Fibroblast of lung (primary cell): ENCODE data around the gene WDR53. TPM values are rescaled to one million over a fixed set of nuclear protein-coding genes. Genes with fewer than 3 reads are reported as not detected.
"Not testable (repeated sequence)": the region's sequence is repeated elsewhere in the genome, so short reads cannot be mapped to it uniquely, and the experiment has no call there.

Experiments
- DNase-seq, 2 donors: peaks; one replicate each; pipeline versions ENCODE4 v3.0.0 to v3.0.0-alpha.2; 2010; ENCODE audit warnings: low read depth in 2 of 2
- H2AFZ ChIP-seq: 2 replicates; pipeline ENCODE4 v1.5.1; 2012; ENCODE audit warnings: low read length, control low read depth, inconsistent platforms
- H3K27ac ChIP-seq: 2 replicates; pipeline ENCODE4 v1.5.1; 2011; ENCODE audit warnings: low read length, control low read depth; ENCODE audit not compliant: insufficient read depth
- H3K27me3 ChIP-seq: 2 replicates; pipeline ENCODE4 v1.5.1; 2011; ENCODE audit warnings: mild to moderate bottlenecking, low read length; ENCODE audit not compliant: control insufficient read depth, insufficient read depth
- H3K36me3 ChIP-seq: 2 replicates; pipeline ENCODE4 v1.5.1; 2011; ENCODE audit warnings: low read length; ENCODE audit not compliant: control insufficient read depth, insufficient read depth
- H3K4me1 ChIP-seq: 2 replicates; pipeline ENCODE4 v1.5.1; 2011; ENCODE audit warnings: low read length; ENCODE audit not compliant: control insufficient read depth, insufficient read depth; ENCODE audit errors: extremely low read depth
- H3K4me2 ChIP-seq: 2 replicates; pipeline ENCODE4 v1.5.1; 2011; ENCODE audit warnings: low read length, control low read depth; ENCODE audit not compliant: insufficient read depth; ENCODE audit errors: extremely low read depth
- H3K4me3 ChIP-seq, 4 experiments: fragments of 200-600 bp in 1 of 4; sonication (generic) in 1 of 4; replicated peaks in 1 of 4; 2 replicates each; pipeline ENCODE4 v1.5.1; 2011 to 2016; ENCODE audit warnings: low read length in 4 of 4, low read depth in 3 of 4, mild to moderate bottlenecking in 3 of 4, control low read depth in 2 of 4, inconsistent platforms in 1 of 4, mixed read lengths in 1 of 4; ENCODE audit not compliant: insufficient read depth in 1 of 4; ENCODE audit errors: control extremely low read depth in 1 of 4
- H3K79me2 ChIP-seq: 2 replicates; pipeline ENCODE4 v1.5.1; 2012; ENCODE audit warnings: mild to moderate bottlenecking, low read length, inconsistent platforms; ENCODE audit not compliant: control insufficient read depth, insufficient read depth
- H3K9ac ChIP-seq: 2 replicates; pipeline ENCODE4 v1.5.1; 2011; ENCODE audit warnings: mild to moderate bottlenecking, low read length, control low read depth; ENCODE audit not compliant: insufficient read depth
- H3K9me3 ChIP-seq: 2 replicates; pipeline ENCODE4 v1.5.1; 2012; ENCODE audit warnings: low read depth, low read length; ENCODE audit not compliant: control insufficient read depth, insufficient read depth
- H4K20me1 ChIP-seq: 2 replicates; pipeline ENCODE4 v1.5.1; 2011; ENCODE audit warnings: low read length; ENCODE audit not compliant: control insufficient read depth, insufficient read depth; ENCODE audit errors: extremely low read depth
- CTCF ChIP-seq, 2 donors: IDR thresholded peaks in 1 of 2; conservative IDR thresholded peaks in 1 of 2; 1 replicate in 1 of 2; 2 replicates in 1 of 2; pipeline ENCODE4 v1.5.1; 2011 to 2012; ENCODE audit warnings: low read length in 2 of 2, control low read depth in 1 of 2, inconsistent platforms in 1 of 2, low read depth in 1 of 2, mild to moderate bottlenecking in 1 of 2
- EZH2 ChIP-seq: IDR thresholded peaks from 2 replicates; pipeline ENCODE4 v1.5.1; 2012; ENCODE audit warnings: low read length, control low read depth, mild to moderate bottlenecking; ENCODE audit errors: missing control alignments
- polyA minus RNA-seq: library from RNA; depleted of rRNA, polyadenylated mRNA; stranded (reverse); fragments of >200 nt; gene quantifications from 2 replicates; pipeline ENCODE4 v1.2.3, GENCODE V29; 2011; ENCODE audit warnings: low replicate concordance
- polyA plus RNA-seq, 2 donors: library from polyadenylated mRNA; depleted of rRNA in 1 of 2; stranded (reverse) in 1 of 2; unstranded in 1 of 2; fragments of >200 nt; gene quantifications; 2 replicates each; pipeline ENCODE4 v1.2.1, GENCODE V29; 2011 to 2012; ENCODE audit warnings: missing spikeins in 1 of 2
- total RNA-seq: library from RNA; depleted of rRNA; stranded (reverse); fragments of >200 nt; gene quantifications from 2 replicates; pipeline ENCODE4 v1.2.1, GENCODE V29; 2014

The WDR53 gene
- total RNA-seq (8.3 and 9.0 TPM in 2 replicates), polyA plus RNA-seq (8.3 and 9.8 TPM in 2 replicates), polyA minus RNA-seq (4.0 and 8.0 TPM in 2 replicates)
- polyA plus RNA-seq (2012), result 7.3 and 8.2 TPM in 2 replicates

DNA sequence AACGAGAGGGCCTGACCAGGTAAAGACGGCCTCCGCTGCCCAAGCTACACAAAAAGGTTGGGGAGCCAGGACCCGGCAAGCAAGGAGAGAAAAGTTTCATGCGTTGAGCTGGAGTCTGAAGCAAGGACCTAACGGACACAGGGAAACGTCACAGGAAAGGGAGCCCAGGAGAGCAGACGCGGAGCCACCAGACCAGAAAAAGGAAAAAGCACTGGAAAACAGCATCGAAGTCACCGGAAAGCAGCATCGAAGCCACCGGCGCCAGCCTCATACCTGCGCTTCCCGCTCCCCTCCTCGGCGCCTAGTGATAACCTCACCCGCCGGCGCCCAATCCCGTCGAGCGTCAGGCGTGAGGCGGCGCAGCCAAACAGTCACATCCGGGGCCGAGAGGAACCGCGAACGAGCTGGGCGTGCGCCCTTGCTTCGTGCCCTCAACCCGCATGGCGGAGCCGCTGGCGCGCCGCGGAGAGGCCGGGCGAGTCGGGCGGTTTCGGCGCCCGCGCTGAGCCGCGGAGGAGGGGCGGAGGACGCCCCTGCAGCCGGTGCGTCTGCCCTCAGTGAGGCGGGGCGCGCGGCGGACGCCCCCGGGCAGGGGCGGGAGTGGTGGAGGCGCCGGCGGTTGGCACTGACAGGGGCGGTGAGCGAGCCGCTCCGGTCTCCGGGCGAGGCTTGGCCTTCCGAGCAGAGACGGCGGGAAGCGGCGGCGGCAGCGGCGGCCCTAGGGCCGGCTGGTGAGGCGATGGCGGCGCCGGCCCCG lies at the start of gene WDR53, which contains the start of gene FBXO45:
TSS of gene WDR53 (minus strand) at position 309 of the 757 bp plus-strand sequence. CDS start 7,079 bp downstream, outside the sequence.
TSS of gene FBXO45 (plus strand) at position 415 of the 757 bp plus-strand sequence. CDS start at position 740, 325 bp downstream.
- peak within 1 kb of the TSS; percentile 89 for H2AFZ ChIP-seq
- H3K79me2 ChIP-seq, result peaks cover 43% of the 10 kb centered on the region
- H3K27me3 ChIP-seq, result no peaks in the 10 kb centered on the region
- peak within 1 kb of the TSS; percentile 93 for H3K4me2 ChIP-seq
- peaks cover 2% of the 10 kb centered on the region for H3K4me1 ChIP-seq
- H3K9me3 ChIP-seq, result no peaks in the 10 kb centered on the region
- TF ChIP-seq EZH2 (no peak), CTCF (conservative IDR thresholded peaks at IDR 0.05 in 1 of 2, IDR thresholded peaks at IDR 0.05 in 1 of 2; ENCODE audit: low read depth in 1 of 2, low read length in 2 of 2) (no peak)
- DNase-seq, result peak; percentile 92 to 93
- peak within 1 kb of the TSS; percentile 85 to 99 (median 89) for H3K4me3 ChIP-seq
- H3K9ac ChIP-seq, result peak within 1 kb of the TSS; percentile 69
- no peaks in the 10 kb centered on the region for H4K20me1 ChIP-seq
- peak within 1 kb of the TSS; percentile 81 for H3K27ac ChIP-seq
- no peaks in the 10 kb centered on the region for H3K36me3 ChIP-seq

GRCh38 chr3:196617256-196617655 lies 48.9 kb upstream of the WDR53 start:
- Histone ChIP-seq H3K79me2 (no peaks in the 10 kb centered on the region), H3K4me3 (no peak overlapping the region), H4K20me1 (no peaks in the 10 kb centered on the region), H3K27ac (no peak overlapping the region), H3K4me1 (no peaks in the 10 kb centered on the region), H3K9ac (no peak overlapping the region), H3K27me3 (no peaks in the 10 kb centered on the region), H3K9me3 (no peaks in the 10 kb centered on the region), H2AFZ (no peak overlapping the region), H3K4me2 (no peak overlapping the region), H3K36me3 (no peaks in the 10 kb centered on the region)
- DNase-seq, result no peak
- no peak for TF ChIP-seq EZH2
- no peak for TF ChIP-seq CTCF (conservative IDR thresholded peaks at IDR 0.05 in 1 of 2, IDR thresholded peaks at IDR 0.05 in 1 of 2; ENCODE audit: low read depth in 1 of 2, low read length in 2 of 2)

DNA sequence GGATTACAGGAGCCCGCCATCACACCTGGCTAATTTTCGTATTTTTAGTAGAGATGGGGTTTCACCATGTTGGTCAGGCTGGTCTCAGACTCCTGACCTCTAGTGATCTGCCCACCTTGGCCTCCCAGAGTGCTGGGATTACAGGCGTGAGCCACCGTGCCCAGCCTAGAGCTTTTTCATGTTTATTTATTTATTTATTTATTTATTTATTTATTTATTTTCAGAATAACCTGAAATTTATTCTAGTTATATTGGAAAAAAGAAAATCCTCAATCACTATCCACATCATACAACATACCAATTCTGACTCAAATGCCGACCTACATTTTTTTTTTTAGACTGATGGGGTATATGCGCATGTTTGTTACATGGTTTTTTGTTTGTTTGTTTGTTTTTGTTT lies 46.9 kb upstream of the WDR53 start:
- H2AFZ ChIP-seq, H3K4me1 ChIP-seq, H3K27me3 ChIP-seq, H3K4me2 ChIP-seq, H3K36me3 ChIP-seq, DNase-seq, H3K79me2 ChIP-seq, H3K9me3 ChIP-seq, H3K4me3 ChIP-seq, H3K27ac ChIP-seq, H3K9ac ChIP-seq, H4K20me1 ChIP-seq: not testable (repeated sequence)
